Measurements from ENCODE around the gene TAF4. TPM values are rescaled to one million over a fixed set of nuclear protein-coding genes. Genes with fewer than 3 reads are reported as not detected.

TAF4 gene
- total and polyA plus RNA-seq, 2 donors from 2014 or later = 3.7 to 18.4 TPM

- Histone ChIP-seq H3K4me1 (ENCODE audit: control insufficient read depth in 2 of 3, insufficient read depth in 2 of 3, low read depth in 1 of 3, low read length in 3 of 3) (no peaks in the 10 kb centered on the region), H3K36me3 (ENCODE audit: control insufficient read depth in 2 of 3, insufficient read depth in 3 of 3, low read length in 3 of 3) (peaks cover 0 to 11% (median 6%) of the 10 kb centered on the region in 3 donors), H3K9ac (ENCODE audit: low read length in 3 of 3) (no peak overlapping the region), H3K9me3 (ENCODE audit: control insufficient read depth in 2 of 3, insufficient read depth in 1 of 3, low read length in 3 of 3) (no peaks in the 10 kb centered on the region), H3K4me3 (ENCODE audit: low read length in 3 of 3) (no peak overlapping the region), H3K27me3 (ENCODE audit: control insufficient read depth, insufficient read depth, low read length) (no peaks in the 10 kb centered on the region), H3K27ac (ENCODE audit: low read depth in 2 of 2, low read length in 2 of 2) (no peak overlapping the region)
- no peak for DNase-seq
- no peak for FAIRE-seq
- intact Hi-C loops (cut with DNase I) = no loop called here
- TF ChIP-seq CTCF (IDR thresholded peaks at IDR 0.05; ENCODE audit: borderline replicate concordance, extremely low read depth, insufficient read depth) = no peak
Observed at GRCh38 chr20:61979701-61980635, 85.7 kb downstream of the TAF4 start.

GRCh38 chr20:61979090-61979489 lies 86.6 kb downstream of the TAF4 start:
- Histone ChIP-seq H3K4me3 (ENCODE audit: low read length in 3 of 3) (no peak overlapping the region), H3K36me3 (ENCODE audit: control insufficient read depth in 2 of 3, insufficient read depth in 3 of 3, low read length in 3 of 3) (peaks cover 0 to 16% (median 4%) of the 10 kb centered on the region in 3 donors), H3K9me3 (ENCODE audit: control insufficient read depth in 2 of 3, insufficient read depth in 1 of 3, low read length in 3 of 3) (no peaks in the 10 kb centered on the region), H3K27me3 (ENCODE audit: control insufficient read depth, insufficient read depth, low read length) (no peaks in the 10 kb centered on the region), H3K9ac (ENCODE audit: low read length in 3 of 3) (no peak overlapping the region), H3K4me1 (ENCODE audit: control insufficient read depth in 2 of 3, insufficient read depth in 2 of 3, low read depth in 1 of 3, low read length in 3 of 3) (no peaks in the 10 kb centered on the region), H3K27ac (ENCODE audit: low read depth in 2 of 2, low read length in 2 of 2) (no peak overlapping the region)
- no peak for TF ChIP-seq CTCF (IDR thresholded peaks at IDR 0.05; ENCODE audit: borderline replicate concordance, extremely low read depth, insufficient read depth)
- intact Hi-C loops (cut with DNase I) = no loop called here
- DNase-seq (no peak), FAIRE-seq (no peak)

- no peak overlapping the region for H3K9ac ChIP-seq (ENCODE audit: low read length in 3 of 3)
- intact Hi-C loops (cut with DNase I) = no loop called here
- H3K36me3 ChIP-seq (ENCODE audit: control insufficient read depth in 2 of 3, insufficient read depth in 3 of 3, low read length in 3 of 3) = peaks cover 0 to 22% (median under 1%) of the 10 kb centered on the region in 3 donors
- no peak for FAIRE-seq
- H3K4me3 ChIP-seq (ENCODE audit: low read length in 3 of 3) = no peak overlapping the region
- DNase-seq = no peak
- no peaks in the 10 kb centered on the region for H3K4me1 ChIP-seq (ENCODE audit: control insufficient read depth in 2 of 3, insufficient read depth in 2 of 3, low read depth in 1 of 3, low read length in 3 of 3)
- TF ChIP-seq CTCF (IDR thresholded peaks at IDR 0.05; ENCODE audit: borderline replicate concordance, extremely low read depth, insufficient read depth) = no peak
- no peak overlapping the region for H3K27ac ChIP-seq (ENCODE audit: low read depth in 2 of 2, low read length in 2 of 2)
- H3K9me3 ChIP-seq (ENCODE audit: control insufficient read depth in 2 of 3, insufficient read depth in 1 of 3, low read length in 3 of 3) = no peaks in the 10 kb centered on the region
- H3K27me3 ChIP-seq (ENCODE audit: control insufficient read depth, insufficient read depth, low read length) = no peaks in the 10 kb centered on the region
Observed at GRCh38 chr20:61978491-61978890, 87.2 kb downstream of the TAF4 start.

Data from kidney (tissue), 14 donors.